HG03175 (cell line): Measurements from ENCODE around the gene USP31.
"Not testable (repeated sequence)": the region's sequence is repeated elsewhere in the genome, so short reads cannot be mapped to it uniquely, and the experiment has no call there.

Source experiments
- ATAC-seq: cut with Tn5 transposase; IDR thresholded peaks from one replicate; pipeline ENCODE4 v1.9.1; 2021; ENCODE audit warnings: mild to moderate bottlenecking, moderate library complexity; ENCODE audit not compliant: unreplicated experiment

The USP31 gene

GRCh38 chr16:23156946-23157460 is 7.8 kb upstream of the USP31 start:
- ATAC-seq = no peak

GRCh38 chr16:23156110-23156509 is 6.9 kb upstream of the USP31 start:
- ATAC-seq = no peak

GRCh38 chr16:23155445-23156049 is 6.3 kb upstream of the USP31 start:
- no peak for ATAC-seq

GRCh38 chr16:23152386-23153178 is 3.3 kb upstream of the USP31 start:
- ATAC-seq = no peak

- ATAC-seq = no peak
These were observed 727 bp upstream of the USP31 start for GRCh38 chr16:23149993-23150364.

DNA sequence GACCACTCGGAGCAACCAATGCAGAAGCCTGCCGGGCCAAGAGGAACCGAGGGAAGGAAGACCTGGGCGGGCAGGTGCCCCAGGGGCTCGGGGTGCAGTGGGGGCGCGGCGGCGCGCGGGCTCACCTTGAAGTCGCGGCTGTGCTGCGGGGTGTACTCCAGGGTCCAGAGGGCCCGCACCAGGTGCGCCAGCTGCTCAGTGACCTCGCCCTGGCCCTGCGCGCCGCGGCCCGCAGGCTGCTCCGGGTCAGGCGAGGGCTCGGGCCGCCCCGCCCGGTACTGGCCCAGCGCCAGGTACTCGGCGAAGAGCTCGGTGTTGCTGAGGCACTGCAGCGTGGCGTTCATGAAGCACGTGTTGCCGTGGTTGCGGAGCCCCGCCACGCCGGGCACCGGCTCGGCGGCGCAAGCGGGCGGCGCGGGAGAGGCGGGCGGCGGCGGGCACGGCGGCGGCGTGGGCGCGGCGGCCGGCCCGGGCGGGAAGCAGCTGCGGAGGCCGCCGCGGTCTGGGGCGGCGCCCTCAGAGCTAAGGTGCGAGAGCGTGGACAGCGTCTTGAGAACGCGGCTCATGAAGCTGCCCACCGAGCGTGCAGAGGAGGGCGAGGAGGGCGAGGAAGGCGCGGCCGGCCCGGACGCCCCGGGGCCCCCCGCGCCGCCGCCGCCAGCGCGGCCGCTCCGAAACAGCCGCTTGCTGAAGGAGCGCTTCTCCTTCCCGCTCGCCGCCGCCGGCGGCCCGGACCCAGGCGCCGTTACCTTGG is 562 bp downstream of the USP31 start:
- peak; percentile 39 for ATAC-seq

- no peak for ATAC-seq
These were observed 1.1 kb downstream of the USP31 start for GRCh38 chr16:23148166-23148512.

- no peak for ATAC-seq
These were observed 1.6 kb downstream of the USP31 start for GRCh38 chr16:23147666-23148065.

GRCh38 chr16:23146877-23147601 is 2.2 kb downstream of the USP31 start:
- no peak for ATAC-seq

DNA sequence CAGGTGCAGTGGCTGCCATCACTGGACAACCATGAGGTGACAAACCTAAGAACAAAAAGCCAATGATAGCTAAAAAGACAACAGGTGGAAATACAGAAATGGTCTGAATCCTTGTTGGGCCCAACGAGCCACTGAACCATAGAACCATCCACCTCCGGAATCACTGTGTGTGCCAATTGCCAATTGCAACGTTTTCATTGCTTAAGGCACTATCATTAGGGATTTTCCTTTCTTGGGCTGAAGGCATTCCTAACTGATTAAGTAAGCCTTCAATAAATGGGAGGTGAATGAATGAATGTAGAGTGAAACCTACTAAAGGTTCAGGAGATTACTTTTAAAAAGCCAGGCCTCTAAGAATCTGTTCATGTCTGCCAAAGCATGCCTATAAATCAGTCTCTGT is 3.6 kb downstream of the USP31 start:
- no peak for ATAC-seq

GRCh38 chr16:23145186-23145585 is 4.1 kb downstream of the USP31 start:
- no peak for ATAC-seq

DNA sequence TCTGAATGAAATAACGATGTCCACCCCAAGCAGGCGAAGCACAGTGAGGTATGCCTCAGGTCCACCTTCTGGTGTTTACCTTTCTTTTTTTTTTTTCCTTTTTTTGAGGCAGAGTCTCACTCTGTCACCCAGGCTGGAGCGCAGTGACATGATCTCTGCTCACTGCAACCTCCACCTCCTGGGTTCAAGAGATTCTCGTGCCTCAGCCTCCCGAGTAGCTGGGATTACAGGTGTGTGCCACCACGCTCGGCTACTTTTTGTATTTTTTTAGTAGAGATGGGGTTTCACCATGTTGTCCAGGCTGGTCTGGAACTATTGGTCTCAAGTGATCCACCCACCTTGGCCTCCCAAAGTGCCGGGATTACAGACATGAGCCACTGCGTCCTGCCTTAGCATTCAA is 4.9 kb downstream of the USP31 start:
- not testable (repeated sequence) for ATAC-seq

DNA sequence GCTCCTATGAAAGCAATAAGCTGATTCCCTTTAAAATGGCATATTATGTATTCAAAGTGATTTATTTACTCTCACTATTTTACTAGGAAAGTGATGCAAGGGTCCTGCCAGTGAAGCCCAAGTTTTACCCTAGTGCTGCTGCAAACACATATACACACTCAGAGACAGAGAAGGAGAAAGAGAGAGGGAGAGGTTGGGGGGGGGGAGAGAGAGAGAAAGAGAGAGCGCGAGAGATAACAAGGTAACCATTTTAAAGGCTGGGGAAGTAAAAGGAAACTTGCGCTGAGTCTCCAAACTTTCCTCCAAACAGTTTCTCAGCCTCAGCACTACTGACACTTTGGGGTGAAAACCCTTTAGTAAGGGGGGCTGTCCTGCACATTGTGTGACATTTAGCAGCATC is 5.9 kb downstream of the USP31 start:
- no peak for ATAC-seq

DNA sequence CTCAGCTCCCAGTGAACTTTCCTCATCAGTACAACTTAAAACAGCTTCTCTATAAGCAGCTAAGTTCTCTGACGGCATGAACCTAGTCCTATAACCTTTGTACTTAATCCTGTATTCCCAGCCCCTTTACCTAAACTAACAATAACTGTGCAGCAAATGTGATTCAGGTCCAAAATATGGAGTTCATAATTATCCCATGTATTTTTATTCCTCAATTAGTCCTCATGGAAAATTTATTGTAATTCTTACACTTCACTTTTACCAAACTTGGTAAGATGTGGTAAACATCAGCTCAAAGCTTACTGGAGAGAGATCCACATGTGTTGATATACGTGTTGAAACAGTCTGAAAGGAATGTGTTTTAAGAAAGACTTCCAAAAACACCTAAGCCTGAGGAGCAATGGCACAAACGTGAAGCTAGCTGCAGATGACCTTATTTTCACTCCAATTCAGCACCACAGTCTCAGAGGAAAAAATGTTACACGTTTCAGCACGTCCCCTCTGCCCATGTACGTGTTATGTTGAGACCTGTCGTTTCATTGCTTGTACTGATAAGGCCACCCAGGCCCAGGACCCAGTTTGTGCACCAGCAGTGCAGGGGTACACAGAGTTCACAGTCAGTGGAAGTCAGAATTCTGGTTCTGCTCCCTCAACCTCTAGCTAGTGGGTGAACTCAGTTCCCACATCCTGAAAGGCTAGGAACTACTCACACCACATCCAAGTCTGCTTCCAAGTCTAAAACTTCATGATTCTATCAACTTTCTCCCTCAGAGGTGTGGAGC is 7.1 kb downstream of the USP31 start:
- no peak for ATAC-seq

- no peak for ATAC-seq
These were observed 7.8 kb downstream of the USP31 start for GRCh38 chr16:23141500-23141899.

DNA sequence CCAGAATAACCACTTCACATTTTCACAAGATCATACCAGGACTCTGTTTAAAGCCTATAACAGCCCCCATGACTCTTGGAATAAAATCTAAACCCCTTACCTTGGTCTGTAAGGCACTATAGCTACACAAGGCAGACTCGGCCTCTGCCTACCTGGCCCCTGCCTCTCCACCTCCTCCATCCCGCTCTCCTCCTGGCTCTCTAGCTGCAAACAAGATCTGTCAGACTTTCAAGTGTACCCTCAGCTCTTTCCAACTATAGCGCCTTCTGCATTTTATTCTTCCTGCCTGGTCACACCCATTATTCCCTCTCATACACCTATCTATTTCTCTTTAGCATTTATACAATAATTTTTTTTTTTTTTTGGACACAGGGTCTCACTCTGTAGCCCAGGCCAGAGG is 8.2 kb downstream of the USP31 start:
- ATAC-seq = no peak

DNA sequence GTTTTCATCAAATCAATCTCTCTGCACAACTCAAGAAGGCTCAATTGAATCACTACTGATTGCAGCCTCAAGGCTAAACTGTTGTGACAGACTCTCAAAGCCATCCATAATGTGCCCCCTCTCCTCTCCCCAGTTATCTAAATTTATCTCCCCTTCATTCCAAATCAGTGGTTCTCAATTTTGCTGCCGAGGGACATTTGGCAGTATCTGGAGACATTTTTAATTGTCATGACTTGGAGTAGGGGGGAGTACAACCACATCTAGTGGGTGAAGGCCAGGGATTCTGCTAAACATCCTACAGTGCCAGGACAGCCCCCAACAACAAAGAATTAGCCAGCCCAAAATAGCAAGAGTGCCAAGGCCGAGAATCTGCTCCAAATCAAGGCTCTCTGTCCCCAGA is 9.1 kb downstream of the USP31 start:
- ATAC-seq = no peak

DNA sequence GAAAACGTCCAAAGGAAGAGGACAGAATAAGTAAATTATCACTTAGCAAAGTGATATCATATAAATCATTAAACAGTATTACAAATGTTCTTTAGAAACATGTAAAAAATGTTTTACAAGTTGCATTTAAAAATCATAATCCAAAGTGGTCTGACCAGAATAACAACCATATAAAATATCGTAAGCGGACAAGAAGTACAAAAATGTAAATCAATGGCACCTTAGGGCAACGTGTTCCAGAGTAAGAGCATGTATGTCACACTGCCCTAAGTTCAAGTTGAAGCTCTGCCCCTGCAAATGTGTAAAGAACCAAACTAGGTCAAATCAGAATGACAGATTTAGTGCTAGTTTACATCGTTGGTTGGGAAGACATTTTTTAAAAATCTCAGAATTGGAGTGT is 11.4 kb downstream of the USP31 start:
- no peak for ATAC-seq

DNA sequence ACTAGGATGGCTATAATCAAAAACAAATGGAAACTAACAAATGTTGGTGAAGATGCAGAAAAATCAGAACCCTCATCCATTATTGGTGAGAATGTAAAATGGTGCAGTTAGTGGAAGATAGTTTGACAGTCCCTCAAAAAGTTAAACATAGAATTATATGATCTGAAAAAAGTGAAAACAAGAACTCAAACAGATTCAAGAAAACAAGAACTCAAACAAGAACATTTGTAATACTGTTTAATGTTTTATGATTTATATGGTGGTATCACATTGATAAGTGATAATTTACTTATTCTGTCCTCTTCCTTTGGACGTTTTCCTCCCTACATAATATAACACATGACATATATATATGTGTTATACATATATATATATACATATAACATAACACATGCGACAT is 12.0 kb downstream of the USP31 start:
- no peak for ATAC-seq

DNA sequence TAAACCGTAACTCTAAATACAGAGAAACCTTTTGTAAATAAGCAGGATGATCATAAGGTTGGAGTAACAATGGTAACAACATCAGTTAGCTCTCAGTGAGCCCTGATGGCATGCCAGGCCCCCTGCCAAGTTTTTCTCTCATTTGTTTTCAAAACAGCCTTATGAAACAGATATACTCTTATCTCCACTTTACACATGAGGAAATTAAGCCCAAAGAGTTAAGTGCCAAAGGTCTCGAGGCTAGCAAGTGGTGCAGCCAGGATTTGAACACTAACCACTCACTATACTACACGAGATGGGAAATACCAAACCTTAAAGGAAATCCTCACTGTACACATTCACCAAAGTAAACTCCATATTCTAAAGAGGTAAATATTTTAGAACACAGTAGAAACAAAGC is 15.0 kb downstream of the USP31 start:
- ATAC-seq = no peak
